ENCODE data around the gene PAXIP1.
"Not testable (repeated sequence)": the region's sequence is repeated elsewhere in the genome, so short reads cannot be mapped to it uniquely, and the experiment has no call there.

- TF ChIP-seq CTCF (IDR thresholded peaks at IDR 0.05; ENCODE audit: extremely low read depth in 1 of 2, insufficient read depth in 1 of 2, low read depth in 1 of 2, low read length in 2 of 2); POLR2A (IDR thresholded peaks at IDR 0.05; ENCODE audit: low read depth, low read length); FOS (IDR thresholded peaks at IDR 0.05; ENCODE audit: borderline replicate concordance, insufficient read depth, low read length); POLR2AphosphoS5 (IDR thresholded peaks at IDR 0.05; ENCODE audit: insufficient read depth, low read depth, low read length); MYC (IDR thresholded peaks at IDR 0.05; ENCODE audit: low read depth, low read length): not testable (repeated sequence)
These were observed 68.5 kb downstream of the PAXIP1 start for GRCh38 chr7:154934353-154934952.
